ENCODE data around the gene CSNK1D. TPM values are rescaled to one million over a fixed set of nuclear protein-coding genes. Genes with fewer than 3 reads are reported as not detected.

CSNK1D gene
- total and polyA plus RNA-seq, 12 donors = 23.7 to 185 (median 125) TPM

- H3K27ac ChIP-seq = no peak overlapping the region
- intact Hi-C loops (cut with DNase I) = no loop called here
- 90 to 93% (median 91%) methylated on average over 33 to 54 of the region's 54 CpGs for WGBS, 4 donors
- H3K9me3 ChIP-seq (replicated peaks in 1 of 3) = no peaks in the 10 kb centered on the region
- H3K36me3 ChIP-seq (replicated peaks in 1 of 2) = peaks cover 0 to 96% of the 10 kb centered on the region in 2 donors
- TF ChIP-seq CTCF (IDR thresholded peaks at IDR 0.05) (no peak), POLR2A (IDR thresholded peaks at IDR 0.05) (no peak)
- H3K27me3 ChIP-seq = no peaks in the 10 kb centered on the region
- H3K4me1 ChIP-seq (replicated peaks in 1 of 2) = peaks cover 14 to 24% of the 10 kb centered on the region in 2 donors
- no peak overlapping the region for H3K4me3 ChIP-seq
- DNase-seq = peak in 2 of 7 donors; percentile 14 to 30
Measured at GRCh38 chr17:82248815-82249674, 24.5 kb downstream of the CSNK1D start.

GRCh38 chr17:82247856-82248671 is 25.4 kb downstream of the CSNK1D start:
- peak in 1 of 7 donors; percentile 11 for DNase-seq
- no peak for TF ChIP-seq CTCF (IDR thresholded peaks at IDR 0.05)
- TF ChIP-seq POLR2A (IDR thresholded peaks at IDR 0.05) = no peak
- no peaks in the 10 kb centered on the region for H3K27me3 ChIP-seq
- peaks cover 0 to 100% of the 10 kb centered on the region in 2 donors for H3K36me3 ChIP-seq (replicated peaks in 1 of 2)
- H3K9me3 ChIP-seq (replicated peaks in 1 of 3) = no peaks in the 10 kb centered on the region
- H3K4me3 ChIP-seq = no peak overlapping the region
- peak overlapping the region in 2 of 5 donors; percentile 87 to 90 for H3K27ac ChIP-seq
- WGBS, 4 donors = 81 to 89% (median 87%) methylated on average over 22 to 28 of the region's 28 CpGs
- peaks cover 18 to 31% of the 10 kb centered on the region in 2 donors for H3K4me1 ChIP-seq (replicated peaks in 1 of 2)
- intact Hi-C loops (cut with DNase I) = no loop called here

GRCh38 chr17:82247182-82247823 is 26.2 kb downstream of the CSNK1D start:
- Histone ChIP-seq H3K4me1 (replicated peaks in 1 of 2) (peaks cover 25 to 39% of the 10 kb centered on the region in 2 donors), H3K9me3 (replicated peaks in 1 of 3) (no peaks in the 10 kb centered on the region), H3K4me3 (no peak overlapping the region), H3K36me3 (replicated peaks in 1 of 2) (peaks cover 0 to 96% of the 10 kb centered on the region in 2 donors), H3K27ac (peak overlapping the region; percentile 67 to 90 (median 70)), H3K27me3 (no peaks in the 10 kb centered on the region)
- TF ChIP-seq CTCF (IDR thresholded peaks at IDR 0.05) = no peak
- TF ChIP-seq POLR2A (IDR thresholded peaks at IDR 0.05) = no peak
- intact Hi-C loops (cut with DNase I) = no loop called here
- WGBS, 4 donors = 54 to 72% (median 63%) methylated on average over 9 to 22 of the region's 22 CpGs
- peak in 3 of 7 donors; percentile 50 to 62 (median 51) for DNase-seq

All from adrenal gland (tissue), 12 donors.